Endothelial cell of coronary artery (primary cell): ENCODE results near the gene GRAMD1B. TPM values are rescaled to one million over a fixed set of nuclear protein-coding genes. Genes with fewer than 3 reads are reported as not detected.

Experiments
- total RNA-seq: library from RNA; depleted of rRNA; stranded (reverse); fragments of >200 nt; gene quantifications from 2 replicates; pipeline ENCODE4 v1.2.3, GENCODE V29; 2014

GRAMD1B gene
- total RNA-seq = 2.4 and 15.2 TPM in 2 replicates

GRCh38 chr11:123429913-123430720, at the start of gene GRAMD1B:
Gene GRAMD1B, plus strand, starts transcription at chr11:123430269. Its CDS starts 524 bp downstream, at chr11:123430793.

GRCh38 chr11:123654566-123655081, 224.6 kb downstream of the GRAMD1B start, which contains the start of gene SCN3B:
Gene SCN3B, minus strand, starts transcription at chr11:123654624. Its CDS starts 823 bp downstream, at chr11:123653801.

Other genes with a start within 250 kb of the GRAMD1B start
- 4.1 and 11.6 TPM in 2 replicates for gene CLMP, start 235.0 kb upstream of the GRAMD1B start, total RNA-seq
- 0.18 and 0.19 TPM in 2 replicates for gene SCN3B, start 224.4 kb downstream of the GRAMD1B start, total RNA-seq